ENCODE measurements around the gene TCEA3.

Gene TCEA3

GRCh38 chr1:23460519-23460918, 36.0 kb upstream of the TCEA3 start:
- no peak for DNase-seq (ENCODE audit: extremely low spot score)
- ChIA-PET POLR2A (no interaction called here), CTCF (interaction anchor here (0.6 kb wide), 1 partner anchor 167 kb away, joined by 3 read pairs; no protein-coding TSS in a partner anchor)
- TF ChIP-seq NFRKB (IDR thresholded peaks at IDR 0.05), result no peak
- TF ChIP-seq FOXK2 (IDR thresholded peaks at IDR 0.05), result no peak
- no peak for TF ChIP-seq L3MBTL2 (conservative IDR thresholded peaks at IDR 0.05)
- TF ChIP-seq ZNF384 (IDR thresholded peaks at IDR 0.05), result no peak

- CTCF ChIA-PET, result no interaction called here
- POLR2A ChIA-PET, result no interaction called here
- TF ChIP-seq, protein P1, sequence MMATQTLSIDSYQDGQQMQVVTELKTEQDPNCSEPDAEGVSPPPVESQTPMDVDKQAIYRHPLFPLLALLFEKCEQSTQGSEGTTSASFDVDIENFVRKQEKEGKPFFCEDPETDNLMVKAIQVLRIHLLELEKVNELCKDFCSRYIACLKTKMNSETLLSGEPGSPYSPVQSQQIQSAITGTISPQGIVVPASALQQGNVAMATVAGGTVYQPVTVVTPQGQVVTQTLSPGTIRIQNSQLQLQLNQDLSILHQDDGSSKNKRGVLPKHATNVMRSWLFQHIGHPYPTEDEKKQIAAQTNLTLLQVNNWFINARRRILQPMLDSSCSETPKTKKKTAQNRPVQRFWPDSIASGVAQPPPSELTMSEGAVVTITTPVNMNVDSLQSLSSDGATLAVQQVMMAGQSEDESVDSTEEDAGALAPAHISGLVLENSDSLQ (IDR thresholded peaks at IDR 0.05), result no peak
- TF ChIP-seq FOXM1 (IDR thresholded peaks at IDR 0.05; ENCODE audit: borderline replicate concordance) (no peak), NFRKB (IDR thresholded peaks at IDR 0.05) (no peak), TARDBP (IDR thresholded peaks at IDR 0.05) (no peak), FOXA1 (IDR thresholded peaks at IDR 0.05) (no peak), BHLHE40 (IDR thresholded peaks at IDR 0.05; ENCODE audit: borderline replicate concordance) (no peak), HDGF (IDR thresholded peaks at IDR 0.05; ENCODE audit: borderline replicate concordance) (no peak), LEF1 (IDR thresholded peaks at IDR 0.05; ENCODE audit: borderline replicate concordance) (no peak), FOXK2 (IDR thresholded peaks at IDR 0.05) (no peak), ELF4 (IDR thresholded peaks at IDR 0.05) (no peak), L3MBTL2 (conservative IDR thresholded peaks at IDR 0.05) (no peak), SP1 (IDR thresholded peaks at IDR 0.05) (no peak), ARNT (IDR thresholded peaks at IDR 0.05) (no peak), ZNF384 (IDR thresholded peaks at IDR 0.05) (no peak), CTBP1 (IDR thresholded peaks at IDR 0.05; ENCODE audit: borderline replicate concordance) (no peak), SUZ12 (IDR thresholded peaks at IDR 0.05) (no peak)
- DNase-seq (ENCODE audit: extremely low spot score), result no peak
Observed at GRCh38 chr1:23459338-23459757, 34.8 kb upstream of the TCEA3 start.

DNA sequence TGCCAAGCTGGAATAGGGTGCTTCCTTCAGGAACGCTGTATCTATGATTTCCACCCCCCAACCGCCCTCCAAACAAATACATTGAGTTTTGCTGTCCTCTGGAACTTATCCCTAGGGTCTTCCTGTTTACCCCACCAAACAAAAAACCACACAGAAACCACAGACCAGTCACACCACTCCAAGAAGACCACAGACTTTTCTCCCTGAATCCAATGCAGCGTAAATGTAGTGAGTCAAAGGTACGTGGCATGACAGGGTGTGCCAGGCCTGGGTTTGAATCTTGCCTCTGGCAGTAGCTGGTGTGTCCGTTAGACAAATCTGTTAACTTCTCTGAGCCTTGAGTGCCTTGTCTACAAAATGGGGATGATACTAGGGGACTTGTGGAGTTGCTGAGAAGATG, 31.7 kb upstream of the TCEA3 start:
- ChIA-PET POLR2A (interaction anchor here (1.0 kb wide), 1 partner anchor 112 kb away, joined by 3 read pairs; the partner anchor contains the start of gene HNRNPR), CTCF (no interaction called here)
- DNase-seq (ENCODE audit: extremely low spot score), result no peak
- TF ChIP-seq FOXK2 (IDR thresholded peaks at IDR 0.05) (no peak), NFRKB (IDR thresholded peaks at IDR 0.05) (no peak), ELF4 (IDR thresholded peaks at IDR 0.05) (no peak), SP1 (IDR thresholded peaks at IDR 0.05) (no peak), BHLHE40 (IDR thresholded peaks at IDR 0.05; ENCODE audit: borderline replicate concordance) (no peak), ARNT (IDR thresholded peaks at IDR 0.05) (no peak), SUZ12 (IDR thresholded peaks at IDR 0.05) (no peak), HDGF (IDR thresholded peaks at IDR 0.05; ENCODE audit: borderline replicate concordance) (no peak), FOXA1 (IDR thresholded peaks at IDR 0.05) (no peak), TARDBP (IDR thresholded peaks at IDR 0.05) (no peak), FOXM1 (IDR thresholded peaks at IDR 0.05; ENCODE audit: borderline replicate concordance) (no peak), CTBP1 (IDR thresholded peaks at IDR 0.05; ENCODE audit: borderline replicate concordance) (no peak), ZNF384 (IDR thresholded peaks at IDR 0.05) (no peak), L3MBTL2 (conservative IDR thresholded peaks at IDR 0.05) (no peak), LEF1 (IDR thresholded peaks at IDR 0.05; ENCODE audit: borderline replicate concordance) (no peak)
- TF ChIP-seq, protein P1 (IDR thresholded peaks at IDR 0.05), result no peak

DNA sequence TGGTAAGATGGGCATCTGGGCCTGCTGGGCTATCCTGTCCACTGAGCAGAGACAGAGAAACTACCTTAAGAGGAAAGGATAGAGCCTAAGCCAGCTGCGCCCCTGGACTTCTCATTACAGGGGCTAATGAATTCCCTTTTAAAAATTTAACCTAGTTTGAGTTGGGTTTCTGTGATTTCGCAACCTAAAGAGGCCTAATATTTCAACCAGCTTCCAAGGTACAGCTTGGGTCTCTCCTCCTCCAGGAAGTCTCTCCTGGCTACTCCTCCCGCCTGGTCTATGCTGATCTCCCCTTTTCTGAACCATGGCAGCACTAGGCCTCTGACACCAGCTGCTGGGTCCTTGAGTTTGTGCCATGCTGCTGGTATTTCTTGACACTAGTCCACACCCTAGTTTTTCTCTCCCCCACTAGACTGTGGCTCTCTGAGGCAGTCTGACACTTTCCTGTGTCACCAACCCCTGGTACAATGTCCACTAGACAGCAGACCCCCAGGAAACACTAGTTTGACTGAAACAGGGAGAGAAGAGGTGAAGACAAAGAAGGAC, 29.0 kb upstream of the TCEA3 start:
- no peak for DNase-seq (ENCODE audit: extremely low spot score)
- CTCF ChIA-PET, result no interaction called here
- POLR2A ChIA-PET, result no interaction called here
- TF ChIP-seq CTBP1 (IDR thresholded peaks at IDR 0.05; ENCODE audit: borderline replicate concordance), result no peak
- no peak for TF ChIP-seq BHLHE40 (IDR thresholded peaks at IDR 0.05; ENCODE audit: borderline replicate concordance)
- no peak for TF ChIP-seq ARNT (IDR thresholded peaks at IDR 0.05)
- no peak for TF ChIP-seq ELF4 (IDR thresholded peaks at IDR 0.05)
- no peak for TF ChIP-seq FOXK2 (IDR thresholded peaks at IDR 0.05)
- TF ChIP-seq NFRKB (IDR thresholded peaks at IDR 0.05), result no peak
- no peak for TF ChIP-seq SP1 (IDR thresholded peaks at IDR 0.05)
- TF ChIP-seq TARDBP (IDR thresholded peaks at IDR 0.05), result no peak
- no peak for TF ChIP-seq FOXA1 (IDR thresholded peaks at IDR 0.05)
- TF ChIP-seq FOXM1 (IDR thresholded peaks at IDR 0.05; ENCODE audit: borderline replicate concordance), result no peak
- no peak for TF ChIP-seq LEF1 (IDR thresholded peaks at IDR 0.05; ENCODE audit: borderline replicate concordance)

DNA sequence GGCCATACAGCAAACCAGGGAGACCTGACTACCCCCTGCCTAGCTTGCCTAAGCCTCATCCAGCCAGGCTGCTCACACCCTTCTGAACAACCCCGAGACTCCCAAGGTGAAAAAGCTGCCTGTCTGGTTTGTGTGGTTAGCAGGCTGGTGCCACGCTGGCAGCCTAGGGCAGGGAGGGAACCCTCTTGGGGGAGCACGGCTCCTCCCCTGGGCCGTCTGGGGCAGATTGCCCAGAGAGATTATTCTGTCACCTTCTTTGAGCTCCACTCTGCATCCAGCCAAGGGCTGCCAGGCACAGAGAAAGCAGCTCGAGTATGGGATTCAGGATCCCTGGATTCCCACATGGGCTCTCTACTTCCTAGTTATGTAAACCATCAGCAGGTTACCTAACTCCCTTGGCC, 27.5 kb upstream of the TCEA3 start:
- TF ChIP-seq CTBP1 (IDR thresholded peaks at IDR 0.05; ENCODE audit: borderline replicate concordance) (no peak), TARDBP (IDR thresholded peaks at IDR 0.05) (no peak), BHLHE40 (IDR thresholded peaks at IDR 0.05; ENCODE audit: borderline replicate concordance) (no peak), LEF1 (IDR thresholded peaks at IDR 0.05; ENCODE audit: borderline replicate concordance) (no peak)
- ChIA-PET CTCF (no interaction called here), POLR2A (no interaction called here)
- no peak for DNase-seq (ENCODE audit: extremely low spot score)

- no peak for DNase-seq (ENCODE audit: extremely low spot score)
- POLR2A ChIA-PET, result interaction anchor here (1.0 kb wide), 1 partner anchor 80 kb away, joined by 4 read pairs; the partner anchor contains the start of gene E2F2
- TF ChIP-seq SUZ12 (IDR thresholded peaks at IDR 0.05), result no peak
- TF ChIP-seq ARNT (IDR thresholded peaks at IDR 0.05), result no peak
- no peak for TF ChIP-seq NFRKB (IDR thresholded peaks at IDR 0.05)
- no peak for TF ChIP-seq ZNF384 (IDR thresholded peaks at IDR 0.05)
- TF ChIP-seq CTBP1 (IDR thresholded peaks at IDR 0.05; ENCODE audit: borderline replicate concordance), result no peak
- CTCF ChIA-PET, result no interaction called here
Observed at GRCh38 chr1:23451441-23451840, 26.9 kb upstream of the TCEA3 start.

GRCh38 chr1:23450894-23451293, 26.3 kb upstream of the TCEA3 start:
- TF ChIP-seq SUZ12 (IDR thresholded peaks at IDR 0.05) (no peak), TARDBP (IDR thresholded peaks at IDR 0.05) (no peak), ELF4 (IDR thresholded peaks at IDR 0.05) (no peak), ARNT (IDR thresholded peaks at IDR 0.05) (no peak), L3MBTL2 (conservative IDR thresholded peaks at IDR 0.05) (no peak), LEF1 (IDR thresholded peaks at IDR 0.05; ENCODE audit: borderline replicate concordance) (no peak), SP1 (IDR thresholded peaks at IDR 0.05) (no peak), BHLHE40 (IDR thresholded peaks at IDR 0.05; ENCODE audit: borderline replicate concordance) (no peak), HDGF (IDR thresholded peaks at IDR 0.05; ENCODE audit: borderline replicate concordance) (no peak), ZNF384 (IDR thresholded peaks at IDR 0.05) (no peak), FOXA1 (IDR thresholded peaks at IDR 0.05) (no peak)
- TF ChIP-seq, protein P1 (IDR thresholded peaks at IDR 0.05), result no peak
- ChIA-PET CTCF (no interaction called here), POLR2A (interaction anchor here (1.0 kb wide), 1 partner anchor 81 kb away, joined by 4 read pairs; the partner anchor contains the start of gene E2F2)

More at GRCh38 chr1:23450894-23451293, 26.3 kb upstream of the TCEA3 start:
- no peak for DNase-seq (ENCODE audit: extremely low spot score)
